ENCODE measurements around the gene EIF1B. TPM values are rescaled to one million over a fixed set of nuclear protein-coding genes. Genes with fewer than 3 reads are reported as not detected.

The EIF1B gene
- total RNA-seq, 1 donor from 2014 or later: 48.1 TPM

- Mint-ChIP-seq H3K36me3 (ENCODE audit: low read depth) (no peaks in the 10 kb centered on the region), H3K4me3 (ENCODE audit: low read depth) (no peak overlapping the region), H3K4me1 (ENCODE audit: low read depth) (peaks cover 19% of the 10 kb centered on the region), H3K9me3 (no peaks in the 10 kb centered on the region), H3K27me3 (ENCODE audit: low read depth) (peaks cover 2% of the 10 kb centered on the region), H3K27ac (no peak overlapping the region)
- no peak for DNase-seq (ENCODE audit: low spot score)
- intact Hi-C loops (cut with micrococcal nuclease): loop anchor here (2.0 to 10.0 kb wide), 5 partner anchors 27 to 1759 kb away; partner anchors contain the start of genes EIF1B and TRAK1
Observed at GRCh38 chr3:40336101-40336500, 26.6 kb downstream of the EIF1B start.

- H3K4me3 Mint-ChIP-seq (ENCODE audit: low read depth): no peak overlapping the region
- intact Hi-C loops (cut with micrococcal nuclease): loop anchor here (2.0 to 10.0 kb wide), 5 partner anchors 28 to 1758 kb away; partner anchors contain the start of genes EIF1B and TRAK1
- no peak for DNase-seq (ENCODE audit: low spot score)
- H3K9me3 Mint-ChIP-seq: no peaks in the 10 kb centered on the region
- H3K4me1 Mint-ChIP-seq (ENCODE audit: low read depth): peaks cover 19% of the 10 kb centered on the region
- peaks cover 2% of the 10 kb centered on the region for H3K27me3 Mint-ChIP-seq (ENCODE audit: low read depth)
- no peaks in the 10 kb centered on the region for H3K36me3 Mint-ChIP-seq (ENCODE audit: low read depth)
- H3K27ac Mint-ChIP-seq: peak overlapping the region; percentile 8
Observed at GRCh38 chr3:40336511-40337135, 27.1 kb downstream of the EIF1B start.

GRCh38 chr3:40337136-40338108, 27.9 kb downstream of the EIF1B start:
- Mint-ChIP-seq H3K27ac (peak overlapping the region; percentile 87), H3K36me3 (ENCODE audit: low read depth) (no peaks in the 10 kb centered on the region), H3K27me3 (ENCODE audit: low read depth) (peaks cover 2% of the 10 kb centered on the region), H3K9me3 (no peaks in the 10 kb centered on the region), H3K4me3 (ENCODE audit: low read depth) (no peak overlapping the region), H3K4me1 (ENCODE audit: low read depth) (peaks cover 19% of the 10 kb centered on the region)
- no peak for DNase-seq (ENCODE audit: low spot score)
- intact Hi-C loops (cut with micrococcal nuclease): loop anchor here (2.0 to 10.0 kb wide), 5 partner anchors 29 to 1757 kb away; partner anchors contain the start of genes EIF1B and TRAK1

GRCh38 chr3:40339871-40340270, 30.4 kb downstream of the EIF1B start:
- DNase-seq (ENCODE audit: low spot score): no peak
- Mint-ChIP-seq H3K36me3 (ENCODE audit: low read depth) (no peaks in the 10 kb centered on the region), H3K4me1 (ENCODE audit: low read depth) (peaks cover 19% of the 10 kb centered on the region), H3K9me3 (no peaks in the 10 kb centered on the region), H3K27me3 (ENCODE audit: low read depth) (peaks cover 2% of the 10 kb centered on the region), H3K27ac (no peak overlapping the region), H3K4me3 (ENCODE audit: low read depth) (no peak overlapping the region)
- intact Hi-C loops (cut with micrococcal nuclease): loop anchor here (5.0 to 10.0 kb wide), 3 partner anchors 42 to 1755 kb away; partner anchors contain the start of gene TRAK1

- Mint-ChIP-seq H3K27ac (no peak overlapping the region), H3K4me1 (ENCODE audit: low read depth) (peaks cover 19% of the 10 kb centered on the region), H3K9me3 (no peaks in the 10 kb centered on the region), H3K36me3 (ENCODE audit: low read depth) (no peaks in the 10 kb centered on the region), H3K4me3 (ENCODE audit: low read depth) (no peak overlapping the region), H3K27me3 (ENCODE audit: low read depth) (peaks cover 2% of the 10 kb centered on the region)
- intact Hi-C loops (cut with micrococcal nuclease): no loop called here
- DNase-seq (ENCODE audit: low spot score): no peak
Observed at GRCh38 chr3:40340541-40341170, 31.1 kb downstream of the EIF1B start.

- no peak overlapping the region for H3K27ac Mint-ChIP-seq
- H3K27me3 Mint-ChIP-seq (ENCODE audit: low read depth): peaks cover 2% of the 10 kb centered on the region
- no peaks in the 10 kb centered on the region for H3K9me3 Mint-ChIP-seq
- intact Hi-C loops (cut with micrococcal nuclease): no loop called here
- no peaks in the 10 kb centered on the region for H3K36me3 Mint-ChIP-seq (ENCODE audit: low read depth)
- H3K4me1 Mint-ChIP-seq (ENCODE audit: low read depth): peaks cover 15% of the 10 kb centered on the region
- no peak overlapping the region for H3K4me3 Mint-ChIP-seq (ENCODE audit: low read depth)
- no peak for DNase-seq (ENCODE audit: low spot score)
Observed at GRCh38 chr3:40341671-40342070, 32.2 kb downstream of the EIF1B start.

GRCh38 chr3:40350529-40350928, 41.0 kb downstream of the EIF1B start:
- H3K9me3 Mint-ChIP-seq: peaks cover 13% of the 10 kb centered on the region
- no peak overlapping the region for H3K4me3 Mint-ChIP-seq (ENCODE audit: low read depth)
- peaks cover 2% of the 10 kb centered on the region for H3K27me3 Mint-ChIP-seq (ENCODE audit: low read depth)
- no peak overlapping the region for H3K27ac Mint-ChIP-seq
- no peak for DNase-seq (ENCODE audit: low spot score)
- H3K36me3 Mint-ChIP-seq (ENCODE audit: low read depth): peaks cover 5% of the 10 kb centered on the region
- H3K4me1 Mint-ChIP-seq (ENCODE audit: low read depth): no peaks in the 10 kb centered on the region
- intact Hi-C loops (cut with micrococcal nuclease): no loop called here

GRCh38 chr3:40355410-40355809, 45.9 kb downstream of the EIF1B start:
- Mint-ChIP-seq H3K9me3 (peaks cover 13% of the 10 kb centered on the region), H3K27me3 (ENCODE audit: low read depth) (peaks cover 2% of the 10 kb centered on the region), H3K27ac (no peak overlapping the region), H3K36me3 (ENCODE audit: low read depth) (peaks cover 5% of the 10 kb centered on the region), H3K4me3 (ENCODE audit: low read depth) (no peak overlapping the region), H3K4me1 (ENCODE audit: low read depth) (no peaks in the 10 kb centered on the region)
- intact Hi-C loops (cut with micrococcal nuclease): no loop called here
- no peak for DNase-seq (ENCODE audit: low spot score)

GRCh38 chr3:40358454-40358853, 48.9 kb downstream of the EIF1B start:
- Mint-ChIP-seq H3K27me3 (ENCODE audit: low read depth) (peaks cover 2% of the 10 kb centered on the region), H3K4me3 (ENCODE audit: low read depth) (no peak overlapping the region), H3K4me1 (ENCODE audit: low read depth) (no peaks in the 10 kb centered on the region), H3K9me3 (no peaks in the 10 kb centered on the region), H3K27ac (no peak overlapping the region), H3K36me3 (ENCODE audit: low read depth) (no peaks in the 10 kb centered on the region)
- intact Hi-C loops (cut with micrococcal nuclease): no loop called here
- no peak for DNase-seq (ENCODE audit: low spot score)

Other genes starting within 250 kb of the EIF1B start
- not detected in 2 replicates for gene ENTPD3, start 77.5 kb downstream of the EIF1B start, total RNA-seq
- gene RPL14, start 147.6 kb downstream of the EIF1B start, total RNA-seq: 2,421 and 2,433 TPM in 2 replicates
- gene ZNF619, start 167.4 kb downstream of the EIF1B start, total RNA-seq: 7.8 and 9.1 TPM in 2 replicates
- gene ZNF620, start 196.3 kb downstream of the EIF1B start, total RNA-seq: 6.3 and 6.7 TPM in 2 replicates
- gene ZNF621, start 215.3 kb downstream of the EIF1B start, total RNA-seq: 21.4 and 23.9 TPM in 2 replicates